GM23338 (cell line): ENCODE results near the gene HAGH. TPM values are rescaled to one million over a fixed set of nuclear protein-coding genes. Genes with fewer than 3 reads are reported as not detected.

Experiments
- ATAC-seq: fragments of 200-7000 bp; cut with Tn5 transposase; 3 replicates; pipeline ENCODE4 v1.9.1; 2020
- DNase-seq: peaks from one replicate; pipeline ENCODE4 v3.0.0-alpha.2; 2015; ENCODE audit warnings: low spot score
- H2AFZ ChIP-seq: fragments of 200-600 bp; sonication (generic); 2 replicates; pipeline ENCODE4 v1.8.0; 2016; ENCODE audit warnings: antibody characterized with exemption, mild to moderate bottlenecking, moderate library complexity
- H3F3A ChIP-seq: fragments of 200-600 bp; sonication (generic); replicated peaks from 2 replicates; pipeline ENCODE4 v1.8.0; 2017; ENCODE audit warnings: antibody characterized with exemption, mixed run types, low read depth
- H3K27ac ChIP-seq: fragments of 200-600 bp; sonication (generic); 2 replicates; pipeline ENCODE4 v1.6.1; 2016; ENCODE audit warnings: low read depth
- H3K27me3 ChIP-seq: fragments of 200-600 bp; sonication (generic); 2 replicates; pipeline ENCODE4 v1.8.0; 2016; ENCODE audit warnings: mild to moderate bottlenecking, mixed run types, moderate library complexity; ENCODE audit not compliant: insufficient read depth
- H3K36me3 ChIP-seq: fragments of 200-600 bp; sonication (generic); 2 replicates; pipeline ENCODE4 v1.8.0; 2016; ENCODE audit warnings: mild to moderate bottlenecking; ENCODE audit not compliant: insufficient read depth
- H3K4me1 ChIP-seq: fragments of 200-600 bp; sonication (generic); 2 replicates; pipeline ENCODE4 v1.8.0; 2016; ENCODE audit warnings: mild to moderate bottlenecking, moderate library complexity; ENCODE audit not compliant: insufficient read depth
- H3K4me2 ChIP-seq: fragments of 200-600 bp; sonication (generic); 2 replicates; pipeline ENCODE4 v1.7.1; 2017; ENCODE audit warnings: mixed run types
- H3K4me3 ChIP-seq: fragments of 200-600 bp; sonication (generic); 2 replicates; pipeline ENCODE4 v1.6.1; 2016; ENCODE audit warnings: mixed run types
- H3K79me2 ChIP-seq: fragments of 200-600 bp; sonication (generic); replicated peaks from 2 replicates; pipeline ENCODE4 v1.8.0; 2017; ENCODE audit warnings: mild to moderate bottlenecking; ENCODE audit not compliant: insufficient read depth
- H3K9me2 ChIP-seq: fragments of 200-600 bp; sonication (generic); 2 replicates; pipeline ENCODE4 v1.8.0; 2017; ENCODE audit not compliant: insufficient read depth
- H4K20me1 ChIP-seq: fragments of 200-600 bp; sonication (generic); replicated peaks from 2 replicates; pipeline ENCODE4 v1.8.0; 2017; ENCODE audit warnings: mild to moderate bottlenecking; ENCODE audit not compliant: insufficient read depth
- H3K27ac Mint-ChIP-seq: 2 replicates; pipeline ENCODE4 v1.8.0; 2020; ENCODE audit warnings: inconsistent platforms, mild to moderate bottlenecking, moderate library complexity, mixed read lengths
- H3K27me3 Mint-ChIP-seq: 3 replicates; pipeline ENCODE4 v1.8.0; 2022; ENCODE audit warnings: low read depth, mild to moderate bottlenecking, moderate library complexity, mixed read lengths, inconsistent platforms; ENCODE audit not compliant: insufficient read depth, poor library complexity
- H3K36me3 Mint-ChIP-seq: 3 replicates; pipeline ENCODE4 v1.8.0; 2021; ENCODE audit warnings: low read depth, mild to moderate bottlenecking, inconsistent platforms, moderate library complexity, mixed read lengths
- H3K4me1 Mint-ChIP-seq: 3 replicates; pipeline ENCODE4 v1.8.0; 2020; ENCODE audit warnings: mild to moderate bottlenecking, inconsistent platforms, mixed read lengths
- H3K4me3 Mint-ChIP-seq: 3 replicates; pipeline ENCODE4 v1.8.0; 2021; ENCODE audit warnings: moderate library complexity, mild to moderate bottlenecking, inconsistent platforms, mixed read lengths
- H3K9me3 Mint-ChIP-seq: 3 replicates; pipeline ENCODE4 v1.8.0; 2020; ENCODE audit warnings: moderate library complexity, mild to moderate bottlenecking, inconsistent platforms, mixed read lengths
- CREB1 ChIP-seq: fragments of 250-450 bp; sonication (Bioruptor Pico); IDR thresholded peaks from 2 replicates; pipeline ENCODE4 v1.5.0; 2020; ENCODE audit warnings: low read depth, mild to moderate bottlenecking, moderate library complexity
- EZH2phosphoT487 ChIP-seq: fragments of 200-600 bp; sonication (generic); IDR thresholded peaks from one replicate; pipeline ENCODE4 v1.8.1; 2018; ENCODE audit warnings: antibody characterized with exemption; ENCODE audit not compliant: unreplicated experiment
- NANOG ChIP-seq: IDR thresholded peaks from 2 replicates; pipeline ENCODE4 v1.6.1; 2016; ENCODE audit warnings: antibody characterized with exemption, borderline replicate concordance
- POLR2AphosphoS5 ChIP-seq: IDR thresholded peaks from 2 replicates; pipeline ENCODE4 v1.6.1; 2016; ENCODE audit warnings: antibody characterized with exemption, low read depth
- STAT1 ChIP-seq: IDR thresholded peaks from one replicate; pipeline ENCODE4 v1.6.1; 2016; ENCODE audit warnings: antibody characterized with exemption; ENCODE audit not compliant: unreplicated experiment
- ZNF114 ChIP-seq: fragments of 250-450 bp; sonication (Bioruptor Pico); IDR thresholded peaks from 2 replicates; pipeline ENCODE4 v1.5.0; 2020; ENCODE audit warnings: mild to moderate bottlenecking, moderate library complexity
- ZNF331 ChIP-seq: fragments of 250-450 bp; sonication (Bioruptor Pico); IDR thresholded peaks from 2 replicates; pipeline ENCODE4 v1.5.0; 2020; ENCODE audit warnings: low read depth, mild to moderate bottlenecking, moderate library complexity
- polyA plus RNA-seq: library from polyadenylated mRNA; unstranded; fragments of >200 nt; fragmentation: Nextera tagmentation; extraction: Ambion mirVana; gene quantifications from 2 replicates; pipeline ENCODE4 v1.2.1, GENCODE V29; 2016
- total RNA-seq: library from RNA; depleted of rRNA; stranded (reverse); fragments of >200 nt; shearing (Covaris generic); gene quantifications from 2 replicates; pipeline ENCODE4 v1.2.3, GENCODE V29; 2014
- TF ChIP-seq, protein P1 (sequence below): IDR thresholded peaks from one replicate; pipeline ENCODE4 v1.6.1; 2018; ENCODE audit warnings: antibody characterized with exemption; ENCODE audit not compliant: unreplicated experiment
- TF ChIP-seq, protein P2 (sequence below): fragments of 250-450 bp; sonication (Bioruptor Pico); IDR thresholded peaks from 2 replicates; pipeline ENCODE4 v1.5.0; 2020; ENCODE audit warnings: mild to moderate bottlenecking, moderate library complexity
- TF ChIP-seq, protein P3 (sequence below), 2 experiments: fragments of 200-600 bp in 1 of 2; sonication (generic) in 1 of 2; conservative IDR thresholded peaks; 2 replicates each; pipeline versions ENCODE4 v1.5.1 to v1.6.1; 2016 to 2017; ENCODE audit warnings: antibody characterized with exemption in 2 of 2, low read depth in 2 of 2, mild to moderate bottlenecking in 2 of 2, moderate library complexity in 1 of 2
- TF ChIP-seq, protein P4 (sequence below): IDR thresholded peaks from 2 replicates; pipeline ENCODE4 v1.6.1; 2016; ENCODE audit warnings: antibody characterized with exemption

The HAGH gene
- total and polyA plus RNA-seq, 2 experiments from 2014 or later: 24.7 to 28.9 TPM

DNA sequence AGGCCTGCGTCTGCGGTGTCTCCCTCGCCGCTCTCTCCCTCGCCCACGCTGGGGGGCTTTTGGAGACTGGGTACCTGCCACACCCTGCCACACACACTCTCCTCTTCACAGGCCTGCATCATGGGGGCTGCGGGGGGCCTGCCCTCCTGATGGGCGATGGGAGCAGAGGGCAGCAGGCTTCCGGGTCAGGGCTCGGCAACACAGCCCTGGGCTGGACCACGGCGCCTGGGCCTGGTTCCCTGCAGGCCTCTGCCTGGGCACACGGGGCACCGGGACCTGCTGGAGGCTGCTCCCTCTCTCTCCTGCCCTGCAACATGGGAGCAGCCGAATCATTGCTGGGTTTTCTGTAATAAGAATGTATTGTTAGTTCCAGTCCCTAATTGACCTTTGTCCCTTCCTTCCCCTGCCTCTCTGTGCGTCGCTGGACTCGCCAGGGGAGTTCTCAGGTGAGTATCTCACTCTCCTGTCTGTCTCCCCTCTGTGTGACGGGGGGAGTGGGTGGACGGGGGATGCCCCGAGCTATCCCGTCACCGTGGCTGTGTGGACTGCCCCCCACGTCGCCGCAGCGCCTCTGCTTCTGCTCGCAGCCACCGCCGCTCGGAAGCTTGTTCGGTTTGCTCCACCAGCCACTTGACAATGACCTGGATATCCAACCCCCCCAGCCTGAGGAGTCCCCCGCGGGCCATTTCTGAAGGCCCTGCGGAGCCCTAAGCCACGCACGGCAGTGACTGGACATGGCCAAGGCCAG is 68.7 kb downstream of the HAGH start:
- H3K36me3 Mint-ChIP-seq: peaks cover 7% of the 10 kb centered on the region
- Histone ChIP-seq H3K79me2 (no peaks in the 10 kb centered on the region), H3K4me3 (no peak overlapping the region), H3K27ac (no peak overlapping the region), H3K4me2 (no peak overlapping the region), H3K4me1 (no peaks in the 10 kb centered on the region), H4K20me1 (no peaks in the 10 kb centered on the region), H2AFZ (no peak overlapping the region), H3K36me3 (no peaks in the 10 kb centered on the region), H3K27me3 (no peaks in the 10 kb centered on the region), H3F3A (no peaks in the 10 kb centered on the region), H3K9me2 (no peaks in the 10 kb centered on the region)
- no peak overlapping the region for H3K4me3 Mint-ChIP-seq
- H3K27ac Mint-ChIP-seq: no peak overlapping the region
- no peaks in the 10 kb centered on the region; the same call in 2 of the 3 replicates for H3K9me3 Mint-ChIP-seq
- ATAC-seq (no peak), DNase-seq (no peak)
- TF ChIP-seq POLR2AphosphoS5 (no peak), EZH2phosphoT487 (no peak), ZNF331 (CRISPR knock-in tag) (no peak), STAT1 (no peak), ZNF114 (CRISPR knock-in tag) (no peak), CREB1 (CRISPR knock-in tag) (no peak), NANOG (no peak)
- TF ChIP-seq, protein P1, sequence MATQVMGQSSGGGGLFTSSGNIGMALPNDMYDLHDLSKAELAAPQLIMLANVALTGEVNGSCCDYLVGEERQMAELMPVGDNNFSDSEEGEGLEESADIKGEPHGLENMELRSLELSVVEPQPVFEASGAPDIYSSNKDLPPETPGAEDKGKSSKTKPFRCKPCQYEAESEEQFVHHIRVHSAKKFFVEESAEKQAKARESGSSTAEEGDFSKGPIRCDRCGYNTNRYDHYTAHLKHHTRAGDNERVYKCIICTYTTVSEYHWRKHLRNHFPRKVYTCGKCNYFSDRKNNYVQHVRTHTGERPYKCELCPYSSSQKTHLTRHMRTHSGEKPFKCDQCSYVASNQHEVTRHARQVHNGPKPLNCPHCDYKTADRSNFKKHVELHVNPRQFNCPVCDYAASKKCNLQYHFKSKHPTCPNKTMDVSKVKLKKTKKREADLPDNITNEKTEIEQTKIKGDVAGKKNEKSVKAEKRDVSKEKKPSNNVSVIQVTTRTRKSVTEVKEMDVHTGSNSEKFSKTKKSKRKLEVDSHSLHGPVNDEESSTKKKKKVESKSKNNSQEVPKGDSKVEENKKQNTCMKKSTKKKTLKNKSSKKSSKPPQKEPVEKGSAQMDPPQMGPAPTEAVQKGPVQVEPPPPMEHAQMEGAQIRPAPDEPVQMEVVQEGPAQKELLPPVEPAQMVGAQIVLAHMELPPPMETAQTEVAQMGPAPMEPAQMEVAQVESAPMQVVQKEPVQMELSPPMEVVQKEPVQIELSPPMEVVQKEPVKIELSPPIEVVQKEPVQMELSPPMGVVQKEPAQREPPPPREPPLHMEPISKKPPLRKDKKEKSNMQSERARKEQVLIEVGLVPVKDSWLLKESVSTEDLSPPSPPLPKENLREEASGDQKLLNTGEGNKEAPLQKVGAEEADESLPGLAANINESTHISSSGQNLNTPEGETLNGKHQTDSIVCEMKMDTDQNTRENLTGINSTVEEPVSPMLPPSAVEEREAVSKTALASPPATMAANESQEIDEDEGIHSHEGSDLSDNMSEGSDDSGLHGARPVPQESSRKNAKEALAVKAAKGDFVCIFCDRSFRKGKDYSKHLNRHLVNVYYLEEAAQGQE: no peak
- TF ChIP-seq, protein P2, sequence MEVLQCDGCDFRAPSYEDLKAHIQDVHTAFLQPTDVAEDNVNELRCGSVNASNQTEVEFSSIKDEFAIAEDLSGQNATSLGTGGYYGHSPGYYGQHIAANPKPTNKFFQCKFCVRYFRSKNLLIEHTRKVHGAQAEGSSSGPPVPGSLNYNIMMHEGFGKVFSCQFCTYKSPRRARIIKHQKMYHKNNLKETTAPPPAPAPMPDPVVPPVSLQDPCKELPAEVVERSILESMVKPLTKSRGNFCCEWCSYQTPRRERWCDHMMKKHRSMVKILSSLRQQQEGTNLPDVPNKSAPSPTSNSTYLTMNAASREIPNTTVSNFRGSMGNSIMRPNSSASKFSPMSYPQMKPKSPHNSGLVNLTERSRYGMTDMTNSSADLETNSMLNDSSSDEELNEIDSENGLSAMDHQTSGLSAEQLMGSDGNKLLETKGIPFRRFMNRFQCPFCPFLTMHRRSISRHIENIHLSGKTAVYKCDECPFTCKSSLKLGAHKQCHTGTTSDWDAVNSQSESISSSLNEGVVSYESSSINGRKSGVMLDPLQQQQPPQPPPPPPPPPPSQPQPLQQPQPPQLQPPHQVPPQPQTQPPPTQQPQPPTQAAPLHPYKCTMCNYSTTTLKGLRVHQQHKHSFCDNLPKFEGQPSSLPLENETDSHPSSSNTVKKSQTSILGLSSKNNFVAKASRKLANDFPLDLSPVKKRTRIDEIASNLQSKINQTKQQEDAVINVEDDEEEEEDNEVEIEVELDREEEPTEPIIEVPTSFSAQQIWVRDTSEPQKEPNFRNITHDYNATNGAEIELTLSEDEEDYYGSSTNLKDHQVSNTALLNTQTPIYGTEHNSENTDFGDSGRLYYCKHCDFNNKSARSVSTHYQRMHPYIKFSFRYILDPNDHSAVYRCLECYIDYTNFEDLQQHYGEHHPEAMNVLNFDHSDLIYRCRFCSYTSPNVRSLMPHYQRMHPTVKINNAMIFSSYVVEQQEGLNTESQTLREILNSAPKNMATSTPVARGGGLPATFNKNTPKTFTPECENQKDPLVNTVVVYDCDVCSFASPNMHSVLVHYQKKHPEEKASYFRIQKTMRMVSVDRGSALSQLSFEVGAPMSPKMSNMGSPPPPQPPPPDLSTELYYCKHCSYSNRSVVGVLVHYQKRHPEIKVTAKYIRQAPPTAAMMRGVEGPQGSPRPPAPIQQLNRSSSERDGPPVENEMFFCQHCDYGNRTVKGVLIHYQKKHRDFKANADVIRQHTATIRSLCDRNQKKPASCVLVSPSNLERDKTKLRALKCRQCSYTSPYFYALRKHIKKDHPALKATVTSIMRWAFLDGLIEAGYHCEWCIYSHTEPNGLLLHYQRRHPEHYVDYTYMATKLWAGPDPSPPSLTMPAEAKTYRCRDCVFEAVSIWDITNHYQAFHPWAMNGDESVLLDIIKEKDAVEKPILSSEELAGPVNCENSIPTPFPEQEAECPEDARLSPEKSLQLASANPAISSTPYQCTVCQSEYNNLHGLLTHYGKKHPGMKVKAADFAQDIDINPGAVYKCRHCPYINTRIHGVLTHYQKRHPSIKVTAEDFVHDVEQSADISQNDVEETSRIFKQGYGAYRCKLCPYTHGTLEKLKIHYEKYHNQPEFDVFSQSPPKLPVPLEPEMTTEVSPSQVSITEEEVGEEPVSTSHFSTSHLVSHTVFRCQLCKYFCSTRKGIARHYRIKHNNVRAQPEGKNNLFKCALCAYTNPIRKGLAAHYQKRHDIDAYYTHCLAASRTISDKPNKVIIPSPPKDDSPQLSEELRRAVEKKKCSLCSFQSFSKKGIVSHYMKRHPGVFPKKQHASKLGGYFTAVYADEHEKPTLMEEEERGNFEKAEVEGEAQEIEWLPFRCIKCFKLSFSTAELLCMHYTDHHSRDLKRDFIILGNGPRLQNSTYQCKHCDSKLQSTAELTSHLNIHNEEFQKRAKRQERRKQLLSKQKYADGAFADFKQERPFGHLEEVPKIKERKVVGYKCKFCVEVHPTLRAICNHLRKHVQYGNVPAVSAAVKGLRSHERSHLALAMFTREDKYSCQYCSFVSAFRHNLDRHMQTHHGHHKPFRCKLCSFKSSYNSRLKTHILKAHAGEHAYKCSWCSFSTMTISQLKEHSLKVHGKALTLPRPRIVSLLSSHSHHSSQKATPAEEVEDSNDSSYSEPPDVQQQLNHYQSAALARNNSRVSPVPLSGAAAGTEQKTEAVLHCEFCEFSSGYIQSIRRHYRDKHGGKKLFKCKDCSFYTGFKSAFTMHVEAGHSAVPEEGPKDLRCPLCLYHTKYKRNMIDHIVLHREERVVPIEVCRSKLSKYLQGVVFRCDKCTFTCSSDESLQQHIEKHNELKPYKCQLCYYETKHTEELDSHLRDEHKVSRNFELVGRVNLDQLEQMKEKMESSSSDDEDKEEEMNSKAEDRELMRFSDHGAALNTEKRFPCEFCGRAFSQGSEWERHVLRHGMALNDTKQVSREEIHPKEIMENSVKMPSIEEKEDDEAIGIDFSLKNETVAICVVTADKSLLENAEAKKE: no peak
- TF ChIP-seq, protein P3, sequence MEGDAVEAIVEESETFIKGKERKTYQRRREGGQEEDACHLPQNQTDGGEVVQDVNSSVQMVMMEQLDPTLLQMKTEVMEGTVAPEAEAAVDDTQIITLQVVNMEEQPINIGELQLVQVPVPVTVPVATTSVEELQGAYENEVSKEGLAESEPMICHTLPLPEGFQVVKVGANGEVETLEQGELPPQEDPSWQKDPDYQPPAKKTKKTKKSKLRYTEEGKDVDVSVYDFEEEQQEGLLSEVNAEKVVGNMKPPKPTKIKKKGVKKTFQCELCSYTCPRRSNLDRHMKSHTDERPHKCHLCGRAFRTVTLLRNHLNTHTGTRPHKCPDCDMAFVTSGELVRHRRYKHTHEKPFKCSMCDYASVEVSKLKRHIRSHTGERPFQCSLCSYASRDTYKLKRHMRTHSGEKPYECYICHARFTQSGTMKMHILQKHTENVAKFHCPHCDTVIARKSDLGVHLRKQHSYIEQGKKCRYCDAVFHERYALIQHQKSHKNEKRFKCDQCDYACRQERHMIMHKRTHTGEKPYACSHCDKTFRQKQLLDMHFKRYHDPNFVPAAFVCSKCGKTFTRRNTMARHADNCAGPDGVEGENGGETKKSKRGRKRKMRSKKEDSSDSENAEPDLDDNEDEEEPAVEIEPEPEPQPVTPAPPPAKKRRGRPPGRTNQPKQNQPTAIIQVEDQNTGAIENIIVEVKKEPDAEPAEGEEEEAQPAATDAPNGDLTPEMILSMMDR (conservative IDR thresholded peaks at IDR 0.05; ENCODE audit: low read depth in 2 of 2): no peak
- TF ChIP-seq, protein P4, sequence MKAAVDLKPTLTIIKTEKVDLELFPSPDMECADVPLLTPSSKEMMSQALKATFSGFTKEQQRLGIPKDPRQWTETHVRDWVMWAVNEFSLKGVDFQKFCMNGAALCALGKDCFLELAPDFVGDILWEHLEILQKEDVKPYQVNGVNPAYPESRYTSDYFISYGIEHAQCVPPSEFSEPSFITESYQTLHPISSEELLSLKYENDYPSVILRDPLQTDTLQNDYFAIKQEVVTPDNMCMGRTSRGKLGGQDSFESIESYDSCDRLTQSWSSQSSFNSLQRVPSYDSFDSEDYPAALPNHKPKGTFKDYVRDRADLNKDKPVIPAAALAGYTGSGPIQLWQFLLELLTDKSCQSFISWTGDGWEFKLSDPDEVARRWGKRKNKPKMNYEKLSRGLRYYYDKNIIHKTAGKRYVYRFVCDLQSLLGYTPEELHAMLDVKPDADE: no peak
- peaks cover 10% of the 10 kb centered on the region for H3K27me3 Mint-ChIP-seq
- H3K4me1 Mint-ChIP-seq: no peaks in the 10 kb centered on the region
